H9 (cell line): ENCODE data around the gene SGMS2. TPM values are rescaled to one million over a fixed set of nuclear protein-coding genes. Genes with fewer than 3 reads are reported as not detected.

ENCODE experiments used
- DNase-seq: peaks from one replicate; pipeline ENCODE4 v3.0.0-alpha.2; 2017
- H2AFZ ChIP-seq: one replicate; pipeline ENCODE4 v1.6.1; 2013; ENCODE audit warnings: mild to moderate bottlenecking, low read length, control low read depth, moderate library complexity
- H2AK5ac ChIP-seq: 2 replicates; pipeline ENCODE4 v1.6.1; 2013; ENCODE audit warnings: low read length, control low read depth, mixed read lengths; ENCODE audit not compliant: insufficient read length
- H2BK120ac ChIP-seq: one replicate; pipeline ENCODE4 v1.6.1; 2013; ENCODE audit warnings: low read depth, mild to moderate bottlenecking, low read length, control low read depth, inconsistent platforms; ENCODE audit not compliant: poor library complexity, severe bottlenecking
- H2BK12ac ChIP-seq: 2 replicates; pipeline ENCODE4 v1.6.1; 2013; ENCODE audit warnings: low read length, control low read depth, mixed read lengths, low read depth; ENCODE audit not compliant: insufficient read length
- H2BK15ac ChIP-seq: 2 replicates; pipeline ENCODE4 v1.6.1; 2013; ENCODE audit warnings: low read depth, low read length, control low read depth
- H2BK20ac ChIP-seq: one replicate; pipeline ENCODE4 v1.6.1; 2013; ENCODE audit warnings: low read depth, mild to moderate bottlenecking, low read length, control low read depth, inconsistent platforms; ENCODE audit not compliant: poor library complexity, severe bottlenecking
- H2BK5ac ChIP-seq: 2 replicates; pipeline ENCODE4 v1.6.1; 2013; ENCODE audit warnings: low read length, control low read depth, mixed read lengths; ENCODE audit not compliant: insufficient read length
- H3K14ac ChIP-seq: 2 replicates; pipeline ENCODE4 v1.6.1; 2013; ENCODE audit warnings: low read length, control low read depth; ENCODE audit not compliant: insufficient read depth
- H3K18ac ChIP-seq: 2 replicates; pipeline ENCODE4 v1.6.1; 2013; ENCODE audit warnings: low read depth, mild to moderate bottlenecking, mixed read lengths, low read length, control low read depth; ENCODE audit not compliant: insufficient read length
- H3K23ac ChIP-seq: 2 replicates; pipeline ENCODE4 v1.6.1; 2013; ENCODE audit warnings: low read length, control low read depth, mixed read lengths, low read depth; ENCODE audit not compliant: insufficient read length
- H3K23me2 ChIP-seq: 2 replicates; pipeline ENCODE4 v1.6.1; 2013; ENCODE audit warnings: low read depth, mild to moderate bottlenecking, mixed read lengths, low read length, control low read depth; ENCODE audit not compliant: insufficient read length, poor library complexity, severe bottlenecking
- H3K27ac ChIP-seq: 2 replicates; pipeline ENCODE4 v1.5.1; 2013; ENCODE audit warnings: low read length, control low read depth, mixed read lengths, low read depth; ENCODE audit not compliant: insufficient read length
- H3K27me3 ChIP-seq: 2 replicates; pipeline ENCODE4 v1.6.1; 2013; ENCODE audit warnings: low read length, control low read depth, inconsistent platforms; ENCODE audit not compliant: insufficient read depth
- H3K4ac ChIP-seq: 2 replicates; pipeline ENCODE4 v1.6.1; 2013; ENCODE audit warnings: low read depth, mild to moderate bottlenecking, control low read depth, inconsistent platforms, low read length, moderate library complexity
- H3K4me1 ChIP-seq: 2 replicates; pipeline ENCODE4 v1.6.1; 2013; ENCODE audit warnings: low read length, control low read depth, inconsistent platforms; ENCODE audit not compliant: insufficient read depth
- H3K4me2 ChIP-seq: 2 replicates; pipeline ENCODE4 v1.6.1; 2013; ENCODE audit warnings: low read length, control low read depth, mixed read lengths; ENCODE audit not compliant: insufficient read length, insufficient read depth
- H3K56ac ChIP-seq: 2 replicates; pipeline ENCODE4 v1.6.1; 2013; ENCODE audit warnings: low read depth, mild to moderate bottlenecking, mixed read lengths, low read length, control low read depth; ENCODE audit not compliant: insufficient read length
- H3K79me1 ChIP-seq: 2 replicates; pipeline ENCODE4 v1.6.1; 2013; ENCODE audit warnings: low read depth, mild to moderate bottlenecking, moderate library complexity, low read length, control low read depth, inconsistent platforms; ENCODE audit not compliant: insufficient read depth, poor library complexity, severe bottlenecking
- H3K79me2 ChIP-seq: 2 replicates; pipeline ENCODE4 v1.6.1; 2013; ENCODE audit warnings: low read length, control low read depth, inconsistent platforms; ENCODE audit not compliant: insufficient read depth
- H3K9ac ChIP-seq: 2 replicates; pipeline ENCODE4 v1.6.1; 2013; ENCODE audit warnings: low read length, control low read depth, mixed read lengths; ENCODE audit not compliant: insufficient read length; ENCODE audit errors: extremely low read depth
- H3K9me3 ChIP-seq: one replicate; pipeline ENCODE4 v1.6.1; 2013; ENCODE audit warnings: low read depth, low read length, inconsistent platforms; ENCODE audit not compliant: control insufficient read depth
- H3T11ph ChIP-seq: one replicate; pipeline ENCODE4 v1.6.1; 2013; ENCODE audit warnings: mild to moderate bottlenecking, low read length, control low read depth, inconsistent platforms
- H4K20me1 ChIP-seq: one replicate; pipeline ENCODE4 v1.6.1; 2013; ENCODE audit not compliant: control insufficient read depth, insufficient read length, insufficient read depth
- H4K5ac ChIP-seq: 2 replicates; pipeline ENCODE4 v1.6.1; 2013; ENCODE audit warnings: low read depth, mild to moderate bottlenecking, mixed read lengths, low read length, control low read depth; ENCODE audit not compliant: insufficient read length
- H4K8ac ChIP-seq: replicated peaks from 2 replicates; pipeline ENCODE4 v1.6.1; 2013; ENCODE audit warnings: low read length, control low read depth, mixed read lengths, low read depth; ENCODE audit not compliant: insufficient read length
- H4K91ac ChIP-seq: 2 replicates; pipeline ENCODE4 v1.6.1; 2013; ENCODE audit warnings: low read depth, mild to moderate bottlenecking, moderate library complexity, mixed read lengths, low read length, control low read depth; ENCODE audit not compliant: insufficient read length
- H3K27ac Mint-ChIP-seq, 3 experiments: 2 replicates in 2 of 3; 3 replicates in 1 of 3; pipeline ENCODE4 v1.8.0; 2020 to 2021; ENCODE audit warnings: mixed read lengths in 3 of 3, mild to moderate bottlenecking in 1 of 3, moderate library complexity in 1 of 3
- H3K27me3 Mint-ChIP-seq: 2 replicates; pipeline ENCODE4 v1.8.0; 2021; ENCODE audit warnings: low read depth, mild to moderate bottlenecking, moderate library complexity, mixed read lengths
- H3K36me3 Mint-ChIP-seq, 3 experiments: 2 replicates in 2 of 3; 3 replicates in 1 of 3; pipeline ENCODE4 v1.8.0; 2020 to 2021; ENCODE audit warnings: low read depth in 3 of 3, mixed read lengths in 3 of 3; ENCODE audit not compliant: insufficient read depth in 1 of 3
- H3K4me1 Mint-ChIP-seq, 2 experiments: 2 replicates each; pipeline ENCODE4 v1.8.0; 2020; ENCODE audit warnings: mixed read lengths in 2 of 2
- H3K4me3 Mint-ChIP-seq, 2 experiments: 2 replicates in 1 of 2; 3 replicates in 1 of 2; pipeline ENCODE4 v1.8.0; 2020 to 2021; ENCODE audit warnings: mild to moderate bottlenecking in 2 of 2, mixed read lengths in 2 of 2, moderate library complexity in 1 of 2
- H3K9me3 Mint-ChIP-seq, 2 experiments: 2 replicates in 1 of 2; 3 replicates in 1 of 2; pipeline ENCODE4 v1.8.0; 2020; ENCODE audit warnings: mild to moderate bottlenecking in 2 of 2, mixed read lengths in 2 of 2, moderate library complexity in 1 of 2
- WGBS: extraction: QIAGEN DNeasy Blood & Tissue Kit; methylation state at CpG from one replicate; pipeline ENCODE4 v1.1.7; 2013; ENCODE audit warnings: missing lambda C conversion rate, low lambda C conversion rate, mixed read lengths; ENCODE audit not compliant: insufficient read length; ENCODE audit errors: extremely low coverage; 5-methylcytosine and 5-hydroxymethylcytosine counted together
- total RNA-seq: library from RNA; stranded (reverse); gene quantifications from 2 replicates; pipeline ENCODE4 v1.2.1, GENCODE V29; 2021
- TF ChIP-seq, protein P1 (sequence below): fragments of 200-600 bp; sonication (generic); conservative IDR thresholded peaks from 3 replicates; pipeline ENCODE4 v1.8.0; 2021; ENCODE audit warnings: antibody characterized with exemption, mild to moderate bottlenecking

SGMS2 gene
- total RNA-seq, 1 experiment from 2014 or later = 9.7 TPM

GRCh38 chr4:107874024-107874423 is 49.3 kb downstream of the SGMS2 start:
- Histone ChIP-seq H3K4me2 (no peak overlapping the region), H3K79me2 (no peaks in the 10 kb centered on the region), H4K20me1 (no peaks in the 10 kb centered on the region), H3K4ac (no peak overlapping the region), H4K5ac (no peak overlapping the region), H3K4me1 (no peaks in the 10 kb centered on the region), H2AK5ac (no peak overlapping the region), H3K27me3 (no peaks in the 10 kb centered on the region), H3K14ac (no peak overlapping the region), H3K56ac (no peak overlapping the region), H3T11ph (no peak overlapping the region), H3K23me2 (no peaks in the 10 kb centered on the region), H4K8ac (no peak overlapping the region), H2BK5ac (no peak overlapping the region), H2BK15ac (no peak overlapping the region), H3K9ac (no peak overlapping the region), H3K18ac (no peak overlapping the region), H2BK120ac (no peak overlapping the region), H2BK20ac (no peak overlapping the region), H3K79me1 (no peaks in the 10 kb centered on the region), H3K23ac (no peak overlapping the region), H3K9me3 (no peaks in the 10 kb centered on the region), H4K91ac (no peak overlapping the region), H3K27ac (no peak overlapping the region), H2BK12ac (no peak overlapping the region), H2AFZ (no peak overlapping the region)
- no peak for DNase-seq
- peaks cover 3 to 11% of the 10 kb centered on the region in 2 experiments for H3K4me1 Mint-ChIP-seq
- H3K27ac Mint-ChIP-seq = no peak overlapping the region
- H3K27me3 Mint-ChIP-seq = no peaks in the 10 kb centered on the region
- H3K4me3 Mint-ChIP-seq = no peak overlapping the region
- WGBS = no CpG with 5 or more reads among the region's 3 CpGs
- TF ChIP-seq, protein P1, sequence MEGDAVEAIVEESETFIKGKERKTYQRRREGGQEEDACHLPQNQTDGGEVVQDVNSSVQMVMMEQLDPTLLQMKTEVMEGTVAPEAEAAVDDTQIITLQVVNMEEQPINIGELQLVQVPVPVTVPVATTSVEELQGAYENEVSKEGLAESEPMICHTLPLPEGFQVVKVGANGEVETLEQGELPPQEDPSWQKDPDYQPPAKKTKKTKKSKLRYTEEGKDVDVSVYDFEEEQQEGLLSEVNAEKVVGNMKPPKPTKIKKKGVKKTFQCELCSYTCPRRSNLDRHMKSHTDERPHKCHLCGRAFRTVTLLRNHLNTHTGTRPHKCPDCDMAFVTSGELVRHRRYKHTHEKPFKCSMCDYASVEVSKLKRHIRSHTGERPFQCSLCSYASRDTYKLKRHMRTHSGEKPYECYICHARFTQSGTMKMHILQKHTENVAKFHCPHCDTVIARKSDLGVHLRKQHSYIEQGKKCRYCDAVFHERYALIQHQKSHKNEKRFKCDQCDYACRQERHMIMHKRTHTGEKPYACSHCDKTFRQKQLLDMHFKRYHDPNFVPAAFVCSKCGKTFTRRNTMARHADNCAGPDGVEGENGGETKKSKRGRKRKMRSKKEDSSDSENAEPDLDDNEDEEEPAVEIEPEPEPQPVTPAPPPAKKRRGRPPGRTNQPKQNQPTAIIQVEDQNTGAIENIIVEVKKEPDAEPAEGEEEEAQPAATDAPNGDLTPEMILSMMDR = no peak
- no peaks in the 10 kb centered on the region; a peak in 2 of 7 replicates for H3K36me3 Mint-ChIP-seq
- peaks cover 0 to 3% of the 10 kb centered on the region in 2 experiments; a peak in 3 of 5 replicates for H3K9me3 Mint-ChIP-seq
